WTC11 (cell line): ENCODE data around the gene CLEC14A. TPM values are rescaled to one million over a fixed set of nuclear protein-coding genes. Genes with fewer than 3 reads are reported as not detected.
A peak's percentile ranks its signal among the peaks of the same experiment; 100 is the strongest.

ENCODE experiments used
- ATAC-seq: fragments of 200-7000 bp; cut with Tn5 transposase; 2 replicates; pipeline ENCODE4 v1.10.0; 2021; ENCODE audit warnings: mild to moderate bottlenecking, moderate library complexity
- CTCF ChIA-PET: fragments of 300-600 bp; sonication (Branson Sonifier 250); formaldehyde crosslinking; loops from one replicate; lab custom pipeline; 2021; ENCODE audit warnings: antibody characterized with exemption; lab: Charles Lee
- POLR2A ChIA-PET: fragments of 350-600 bp; sonication (Branson Sonifier 250); formaldehyde crosslinking; loops from one replicate; lab custom pipeline; 2021; ENCODE audit warnings: antibody characterized with exemption; lab: Charles Lee
- DNase-seq: peaks from one replicate; pipeline ENCODE4 v3.0.0; 2021; ENCODE audit warnings: low spot score
- H3K27ac Mint-ChIP-seq: 2 replicates; pipeline ENCODE4 v1.8.0; 2021; ENCODE audit warnings: mixed read lengths
- H3K27me3 Mint-ChIP-seq: 2 replicates; pipeline ENCODE4 v1.8.0; 2021; ENCODE audit warnings: low read depth, mild to moderate bottlenecking, moderate library complexity, mixed read lengths
- H3K36me3 Mint-ChIP-seq: 2 replicates; pipeline ENCODE4 v1.8.0; 2021; ENCODE audit warnings: mixed read lengths
- H3K4me1 Mint-ChIP-seq: 2 replicates; pipeline ENCODE4 v1.8.0; 2022; ENCODE audit warnings: mixed read lengths
- H3K4me3 Mint-ChIP-seq: 2 replicates; pipeline ENCODE4 v1.8.0; 2021; ENCODE audit warnings: mild to moderate bottlenecking, moderate library complexity, mixed read lengths
- H3K9me3 Mint-ChIP-seq: 2 replicates; pipeline ENCODE4 v1.8.0; 2021; ENCODE audit warnings: mixed read lengths
- ARID4B ChIP-seq: sonication (generic); formaldehyde crosslinking; IDR thresholded peaks from 2 replicates; pipeline ENCODE4 v1.8.0; 2023; ENCODE audit warnings: missing genetic modification reagents, mild to moderate bottlenecking, borderline replicate concordance
- E2F1 ChIP-seq: sonication (generic); formaldehyde crosslinking; IDR thresholded peaks from 2 replicates; pipeline ENCODE4 v1.8.0; 2022; ENCODE audit warnings: mild to moderate bottlenecking, missing genetic modification reagents
- E2F5 ChIP-seq: sonication (generic); formaldehyde crosslinking; IDR thresholded peaks from 2 replicates; pipeline ENCODE4 v1.8.1; 2022; ENCODE audit warnings: mild to moderate bottlenecking, moderate library complexity, missing genetic modification reagents
- ELF4 ChIP-seq: sonication (generic); formaldehyde crosslinking; IDR thresholded peaks from 2 replicates; pipeline ENCODE4 v1.8.1; 2022; ENCODE audit warnings: low read depth, mild to moderate bottlenecking, moderate library complexity, missing genetic modification reagents
- FOXJ3 ChIP-seq: sonication (generic); formaldehyde crosslinking; IDR thresholded peaks from 2 replicates; pipeline ENCODE4 v1.9.0; 2021; ENCODE audit warnings: missing genetic modification reagents, mild to moderate bottlenecking, borderline replicate concordance
- HMGXB4 ChIP-seq: sonication (generic); formaldehyde crosslinking; IDR thresholded peaks from 2 replicates; pipeline ENCODE4 v1.8.1; 2023; ENCODE audit warnings: mild to moderate bottlenecking, moderate library complexity, missing genetic modification reagents
- IRF1 ChIP-seq: sonication (generic); formaldehyde crosslinking; IDR thresholded peaks from 2 replicates; pipeline ENCODE4 v1.8.0; 2023; ENCODE audit warnings: missing genetic modification reagents
- IRF2 ChIP-seq: sonication (generic); formaldehyde crosslinking; IDR thresholded peaks from 2 replicates; pipeline ENCODE4 v1.8.0; 2022; ENCODE audit warnings: low read depth, missing genetic modification reagents, borderline replicate concordance
- MAX ChIP-seq: sonication (generic); formaldehyde crosslinking; IDR thresholded peaks from 2 replicates; pipeline ENCODE4 v1.8.0; 2022; ENCODE audit warnings: mild to moderate bottlenecking, missing genetic modification reagents
- NFYB ChIP-seq: sonication (generic); formaldehyde crosslinking; conservative IDR thresholded peaks from 2 replicates; pipeline ENCODE4 v1.8.0; 2022; ENCODE audit warnings: low read depth, missing genetic modification reagents
- PRRX2 ChIP-seq: fragments of 250-450 bp; sonication (Bioruptor Pico); IDR thresholded peaks from 2 replicates; pipeline ENCODE4 v1.8.0; 2021; ENCODE audit warnings: mild to moderate bottlenecking
- RELA ChIP-seq: sonication (generic); formaldehyde crosslinking; IDR thresholded peaks from 2 replicates; pipeline ENCODE4 v1.8.1; 2022; ENCODE audit warnings: missing genetic modification reagents, mild to moderate bottlenecking, borderline replicate concordance
- SMAD4 ChIP-seq: sonication (generic); formaldehyde crosslinking; IDR thresholded peaks from 2 replicates; pipeline ENCODE4 v1.8.0; 2022; ENCODE audit warnings: mild to moderate bottlenecking, missing genetic modification reagents
- STAT6 ChIP-seq: sonication (generic); formaldehyde crosslinking; conservative IDR thresholded peaks from 2 replicates; pipeline ENCODE4 v1.8.1; 2023; ENCODE audit warnings: mild to moderate bottlenecking, low read depth, missing genetic modification reagents, moderate library complexity
- TCF7 ChIP-seq: sonication (generic); formaldehyde crosslinking; IDR thresholded peaks from 2 replicates; pipeline ENCODE4 v1.8.0; 2022; ENCODE audit warnings: mild to moderate bottlenecking, low read depth, missing genetic modification reagents, moderate library complexity
- ZNF121 ChIP-seq: sonication (generic); formaldehyde crosslinking; IDR thresholded peaks from 2 replicates; pipeline ENCODE4 v1.8.0; 2023; ENCODE audit warnings: missing genetic modification reagents
- ZNF263 ChIP-seq: sonication (generic); formaldehyde crosslinking; IDR thresholded peaks from 2 replicates; pipeline ENCODE4 v1.8.1; 2022; ENCODE audit warnings: low read depth, mild to moderate bottlenecking, moderate library complexity, missing genetic modification reagents
- ZNF396 ChIP-seq: fragments of 250-450 bp; sonication (Bioruptor Pico); IDR thresholded peaks from 2 replicates; pipeline ENCODE4 v1.8.0; 2021; ENCODE audit warnings: mild to moderate bottlenecking, moderate library complexity, borderline replicate concordance
- total RNA-seq: library from RNA; stranded (reverse); gene quantifications from 3 replicates; pipeline ENCODE4 v1.2.3, GENCODE V29; 2021

Gene CLEC14A
- total RNA-seq, 1 experiment from 2014 or later: 0.15 TPM

GRCh38 chr14:38213001-38213400, 42.9 kb downstream of the CLEC14A start (continued):
- TF ChIP-seq STAT6 (CRISPR knock-in tag) (no peak), MAX (no peak), NFYB (CRISPR knock-in tag) (no peak), TCF7 (CRISPR knock-in tag) (no peak), ELF4 (CRISPR knock-in tag) (no peak), IRF2 (CRISPR knock-in tag) (no peak), FOXJ3 (CRISPR knock-in tag) (no peak), IRF1 (CRISPR knock-in tag) (no peak)

- CTCF ChIA-PET: no interaction called here
Observed at GRCh38 chr14:38212111-38212510, 43.8 kb downstream of the CLEC14A start.

GRCh38 chr14:38211255-38211735, 44.6 kb downstream of the CLEC14A start:
- peak; percentile 1; the same call in 1 of the 2 replicates for ATAC-seq
- Mint-ChIP-seq H3K36me3 (no peaks in the 10 kb centered on the region), H3K4me1 (peaks cover 48% of the 10 kb centered on the region), H3K4me3 (peak overlapping the region; percentile 76), H3K9me3 (peaks cover 3% of the 10 kb centered on the region; the same call in 1 of the 2 replicates), H3K27ac (no peak overlapping the region), H3K27me3 (peaks cover 98% of the 10 kb centered on the region)
- no peak for TF ChIP-seq E2F5 (CRISPR knock-in tag)
- TF ChIP-seq PRRX2 (CRISPR knock-in tag): no peak
- no peak for TF ChIP-seq E2F1
- TF ChIP-seq ZNF121 (CRISPR knock-in tag): peak; percentile 95
- no peak for TF ChIP-seq ZNF263 (CRISPR knock-in tag)
- TF ChIP-seq ARID4B: no peak
- TF ChIP-seq ZNF396: no peak
- POLR2A ChIA-PET: no interaction called here
- DNase-seq: peak; percentile 25
- CTCF ChIA-PET: interaction anchor here (1.5 kb wide), 1 partner anchor 44 kb away, joined by 5 read pairs; no protein-coding TSS in a partner anchor

More at GRCh38 chr14:38212111-38212510, 43.8 kb downstream of the CLEC14A start:
- POLR2A ChIA-PET: no interaction called here
- peaks cover 44% of the 10 kb centered on the region for H3K4me1 Mint-ChIP-seq
- no peak for DNase-seq
- H3K27me3 Mint-ChIP-seq: peaks cover 98% of the 10 kb centered on the region
- peak overlapping the region; percentile 54 for H3K4me3 Mint-ChIP-seq
- ATAC-seq: no peak
- H3K9me3 Mint-ChIP-seq: no peaks in the 10 kb centered on the region
- TF ChIP-seq MAX: no peak
- TF ChIP-seq HMGXB4 (CRISPR knock-in tag): no peak
- TF ChIP-seq RELA (CRISPR knock-in tag): no peak
- TF ChIP-seq SMAD4 (CRISPR knock-in tag): no peak
- no peak overlapping the region for H3K27ac Mint-ChIP-seq
- no peaks in the 10 kb centered on the region for H3K36me3 Mint-ChIP-seq
